Caco-2 (cell line): ENCODE data around the gene TMEM176B. TPM values are rescaled to one million over a fixed set of nuclear protein-coding genes. Genes with fewer than 3 reads are reported as not detected.

Source experiments
- BruUV-seq: library from RNA; stranded (reverse); fragments of 400-500 nt; replicated peaks from 2 replicates; lab custom pipeline; 2021; lab: Mats Ljungman, UMichigan
- CTCF ChIA-PET: fragments of 300-600 bp; sonication (Branson Sonifier 250); formaldehyde crosslinking; loops from one replicate; lab custom pipeline; 2022; ENCODE audit warnings: antibody characterized with exemption; lab: Charles Lee
- POLR2A ChIA-PET: fragments of 300-600 bp; sonication (Branson Sonifier 250); formaldehyde crosslinking; loops from one replicate; lab custom pipeline; 2022; ENCODE audit warnings: antibody characterized with exemption; lab: Charles Lee
- DNase-seq, 2 experiments: peaks; one replicate each; pipeline versions ENCODE4 v3.0.0 to v3.0.0-alpha.2; 2020 to 2022
- H3K27me3 ChIP-seq: replicated peaks from 2 replicates; pipeline ENCODE4 v1.6.0; 2011; ENCODE audit warnings: low read length; ENCODE audit not compliant: control insufficient read depth, insufficient read depth
- H3K36me3 ChIP-seq: 2 replicates; pipeline ENCODE4 v1.5.1; 2011; ENCODE audit warnings: low read length; ENCODE audit not compliant: control insufficient read depth, insufficient read depth
- H3K4me1 ChIP-seq: fragments of 250-450 bp; sonication (Bioruptor Pico); 2 replicates; pipeline ENCODE4 v1.5.1; 2020; ENCODE audit warnings: mild to moderate bottlenecking
- H3K4me3 ChIP-seq: 2 replicates; pipeline ENCODE4 v1.5.1; 2011; ENCODE audit warnings: low read depth, mild to moderate bottlenecking, control low read depth, low read length
- H3K9me3 ChIP-seq: fragments of 250-450 bp; sonication (Bioruptor Pico); 2 replicates; pipeline ENCODE4 v1.5.1; 2020; ENCODE audit warnings: mild to moderate bottlenecking, moderate library complexity
- H3K27ac Mint-ChIP-seq: one replicate; pipeline ENCODE4 v1.8.0; 2022; ENCODE audit warnings: mixed read lengths; ENCODE audit not compliant: unreplicated experiment
- H3K27me3 Mint-ChIP-seq: one replicate; pipeline ENCODE4 v1.8.0; 2022; ENCODE audit warnings: mixed read lengths; ENCODE audit not compliant: insufficient read depth, unreplicated experiment
- H3K36me3 Mint-ChIP-seq: one replicate; pipeline ENCODE4 v1.8.0; 2022; ENCODE audit warnings: mild to moderate bottlenecking, mixed read lengths; ENCODE audit not compliant: insufficient read depth, unreplicated experiment
- H3K4me1 Mint-ChIP-seq: one replicate; pipeline ENCODE4 v1.8.0; 2022; ENCODE audit warnings: low read depth, mixed read lengths; ENCODE audit not compliant: unreplicated experiment
- H3K4me3 Mint-ChIP-seq: one replicate; pipeline ENCODE4 v1.8.0; 2022; ENCODE audit warnings: mild to moderate bottlenecking, moderate library complexity, mixed read lengths; ENCODE audit not compliant: unreplicated experiment
- H3K9me3 Mint-ChIP-seq: one replicate; pipeline ENCODE4 v1.8.0; 2022; ENCODE audit warnings: mixed read lengths; ENCODE audit not compliant: unreplicated experiment
- intact Hi-C: fragments of 100-400 bp; cut with micrococcal nuclease; formaldehyde crosslinking; loops from one replicate; pipeline ENCODE4 v1.10.0; 2022; ENCODE audit not compliant: unreplicated experiment
- total RNA-seq: library from RNA; stranded (reverse); gene quantifications from 2 replicates; pipeline ENCODE4 v1.2.3, GENCODE V29; 2022
- TF ChIP-seq, protein P1 (sequence below), 2 experiments: fragments of 200-600 bp in 1 of 2; IDR thresholded peaks; 1 replicate in 1 of 2; 2 replicates in 1 of 2; pipeline versions ENCODE4 v1.5.1 to v1.8.0; 2011 to 2022; ENCODE audit warnings: antibody characterized with exemption in 1 of 2, control low read depth in 1 of 2, inconsistent platforms in 1 of 2, low read depth in 1 of 2, low read length in 1 of 2, mild to moderate bottlenecking in 1 of 2, moderate library complexity in 1 of 2; ENCODE audit not compliant: insufficient read depth in 1 of 2, severe bottlenecking in 1 of 2, unreplicated experiment in 1 of 2

The TMEM176B gene
- total RNA-seq, 1 experiment from 2014 or later, result 35.8 TPM

DNA sequence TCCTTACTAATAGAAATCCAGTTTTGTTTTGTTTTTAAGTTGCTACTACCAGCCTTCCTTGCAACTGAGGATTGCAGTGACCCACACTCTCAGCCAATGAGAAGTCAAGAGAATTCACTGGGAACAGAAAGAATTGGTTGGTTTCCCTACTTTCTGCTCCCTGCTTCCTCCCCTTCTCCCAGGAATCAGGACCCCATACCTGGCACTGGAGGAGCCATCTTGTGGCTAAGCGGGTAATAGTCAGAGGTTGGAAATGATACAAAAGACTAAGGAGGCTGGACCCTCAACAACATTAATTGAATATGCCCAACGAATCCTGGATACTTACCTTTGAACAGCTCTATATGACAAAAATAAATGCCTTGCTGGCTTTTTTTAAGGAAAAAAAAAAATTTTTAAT, 6.7 kb upstream of the TMEM176B start:
- Mint-ChIP-seq H3K27me3 (peaks cover 2% of the 10 kb centered on the region), H3K27ac (no peak overlapping the region)
- CTCF ChIA-PET, result no interaction called here

DNA sequence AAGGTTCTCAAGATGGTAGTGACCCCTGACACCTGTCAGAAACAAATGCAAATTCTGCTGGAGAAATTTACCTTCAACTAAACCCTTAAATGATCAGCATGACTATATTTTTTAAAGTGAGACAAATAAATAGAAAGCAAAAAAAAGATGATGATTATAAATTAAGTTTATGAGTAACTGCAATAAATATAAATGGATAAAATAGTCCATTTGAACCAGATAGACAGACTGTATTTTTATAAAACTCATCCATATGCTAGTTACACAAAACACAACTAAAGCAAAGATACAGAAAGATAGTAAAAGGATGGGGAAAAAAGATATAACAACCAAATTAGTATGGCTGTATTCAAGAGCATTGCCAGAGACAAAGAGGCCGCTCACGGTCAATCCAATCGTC, 6.3 kb upstream of the TMEM176B start:
- H3K36me3 Mint-ChIP-seq, result peaks cover 15% of the 10 kb centered on the region
- H3K27ac Mint-ChIP-seq, result no peak overlapping the region
- TF ChIP-seq, protein P1, sequence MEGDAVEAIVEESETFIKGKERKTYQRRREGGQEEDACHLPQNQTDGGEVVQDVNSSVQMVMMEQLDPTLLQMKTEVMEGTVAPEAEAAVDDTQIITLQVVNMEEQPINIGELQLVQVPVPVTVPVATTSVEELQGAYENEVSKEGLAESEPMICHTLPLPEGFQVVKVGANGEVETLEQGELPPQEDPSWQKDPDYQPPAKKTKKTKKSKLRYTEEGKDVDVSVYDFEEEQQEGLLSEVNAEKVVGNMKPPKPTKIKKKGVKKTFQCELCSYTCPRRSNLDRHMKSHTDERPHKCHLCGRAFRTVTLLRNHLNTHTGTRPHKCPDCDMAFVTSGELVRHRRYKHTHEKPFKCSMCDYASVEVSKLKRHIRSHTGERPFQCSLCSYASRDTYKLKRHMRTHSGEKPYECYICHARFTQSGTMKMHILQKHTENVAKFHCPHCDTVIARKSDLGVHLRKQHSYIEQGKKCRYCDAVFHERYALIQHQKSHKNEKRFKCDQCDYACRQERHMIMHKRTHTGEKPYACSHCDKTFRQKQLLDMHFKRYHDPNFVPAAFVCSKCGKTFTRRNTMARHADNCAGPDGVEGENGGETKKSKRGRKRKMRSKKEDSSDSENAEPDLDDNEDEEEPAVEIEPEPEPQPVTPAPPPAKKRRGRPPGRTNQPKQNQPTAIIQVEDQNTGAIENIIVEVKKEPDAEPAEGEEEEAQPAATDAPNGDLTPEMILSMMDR (IDR thresholded peaks at IDR 0.05; ENCODE audit: insufficient read depth in 1 of 2, low read depth in 1 of 2, low read length in 1 of 2, severe bottlenecking in 1 of 2, unreplicated experiment in 1 of 2), result no peak
- H3K36me3 ChIP-seq, result no peaks in the 10 kb centered on the region
- H3K4me3 ChIP-seq, result no peak overlapping the region
- POLR2A ChIA-PET, result no interaction called here
- no peak for DNase-seq
- H3K9me3 Mint-ChIP-seq, result peaks cover 31% of the 10 kb centered on the region
- no peaks in the 10 kb centered on the region for H3K27me3 ChIP-seq
- intact Hi-C loops, result no loop called here
- peaks cover 2% of the 10 kb centered on the region for H3K27me3 Mint-ChIP-seq
- H3K4me3 Mint-ChIP-seq, result no peak overlapping the region
- H3K4me1 Mint-ChIP-seq, result peaks cover 10% of the 10 kb centered on the region
- H3K9me3 ChIP-seq, result peaks cover 18% of the 10 kb centered on the region
- BruUV-seq, result no TSS peak
- CTCF ChIA-PET, result no interaction called here
- peaks cover 15% of the 10 kb centered on the region for H3K4me1 ChIP-seq

More for the DNA sequence above, 6.7 kb upstream of the TMEM176B start:
- H3K4me3 Mint-ChIP-seq, result no peak overlapping the region
- Histone ChIP-seq H3K9me3 (peaks cover 18% of the 10 kb centered on the region), H3K4me1 (peaks cover 15% of the 10 kb centered on the region), H3K27me3 (no peaks in the 10 kb centered on the region), H3K36me3 (no peaks in the 10 kb centered on the region), H3K4me3 (no peak overlapping the region)
- peaks cover 10% of the 10 kb centered on the region for H3K4me1 Mint-ChIP-seq
- intact Hi-C loops, result no loop called here
- BruUV-seq, result no TSS peak
- no peak for DNase-seq
- H3K9me3 Mint-ChIP-seq, result peaks cover 31% of the 10 kb centered on the region
- TF ChIP-seq, protein P1 (IDR thresholded peaks at IDR 0.05; ENCODE audit: insufficient read depth in 1 of 2, low read depth in 1 of 2, low read length in 1 of 2, severe bottlenecking in 1 of 2, unreplicated experiment in 1 of 2), result no peak
- H3K36me3 Mint-ChIP-seq, result peaks cover 15% of the 10 kb centered on the region
- POLR2A ChIA-PET, result no interaction called here

DNA sequence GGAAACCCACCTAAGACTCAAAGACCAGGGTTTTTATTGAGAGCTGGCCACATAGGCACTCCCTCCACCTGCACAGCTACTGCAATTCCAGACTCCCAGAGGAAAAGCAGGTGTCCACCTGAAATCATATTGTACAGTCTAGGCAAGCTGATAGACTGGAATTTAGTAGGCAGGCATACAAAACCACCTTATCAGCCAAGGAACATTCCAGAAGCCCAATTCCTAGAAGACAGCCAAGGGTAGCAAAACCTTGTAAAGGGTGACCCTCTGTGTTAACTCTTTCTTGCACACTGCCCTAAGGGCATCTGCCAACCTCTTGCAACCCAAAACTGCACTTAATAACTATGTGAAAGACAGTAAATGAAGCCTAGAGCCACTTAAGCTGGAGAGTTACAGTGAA, 5.7 kb upstream of the TMEM176B start:
- CTCF ChIA-PET, result no interaction called here
- H3K4me3 ChIP-seq, result no peak overlapping the region
- intact Hi-C loops, result no loop called here
- peaks cover 18% of the 10 kb centered on the region for H3K9me3 ChIP-seq
- Mint-ChIP-seq H3K27ac (no peak overlapping the region), H3K27me3 (peaks cover 2% of the 10 kb centered on the region), H3K4me1 (peaks cover 10% of the 10 kb centered on the region), H3K36me3 (peaks cover 15% of the 10 kb centered on the region), H3K9me3 (peaks cover 29% of the 10 kb centered on the region), H3K4me3 (no peak overlapping the region)
- BruUV-seq, result no TSS peak
- H3K4me1 ChIP-seq, result peaks cover 15% of the 10 kb centered on the region
- TF ChIP-seq, protein P1 (IDR thresholded peaks at IDR 0.05; ENCODE audit: insufficient read depth in 1 of 2, low read depth in 1 of 2, low read length in 1 of 2, severe bottlenecking in 1 of 2, unreplicated experiment in 1 of 2), result no peak
- H3K27me3 ChIP-seq, result no peaks in the 10 kb centered on the region
- no peak for DNase-seq
- H3K36me3 ChIP-seq, result no peaks in the 10 kb centered on the region
- POLR2A ChIA-PET, result no interaction called here
